ENCODE results near the gene DIPK1B.

Gene DIPK1B

GRCh38 chr9:136686534-136686793 is 25.9 kb upstream of the DIPK1B start:
- DNase-seq (ENCODE audit: low read depth in 1 of 2, low spot score in 1 of 2): no peak

GRCh38 chr9:136686794-136687711 is 25.3 kb upstream of the DIPK1B start, which contains the start of gene AGPAT2:
TSS of gene AGPAT2 (minus strand) at chr9:136687457. CDS start at chr9:136687357, 100 bp downstream.
- peak; percentile 26 to 49 for DNase-seq (ENCODE audit: low read depth in 1 of 2, low spot score in 1 of 2)

GRCh38 chr9:136687721-136688223 is 24.6 kb upstream of the DIPK1B start:
- no peak for DNase-seq (ENCODE audit: low read depth in 1 of 2, low spot score in 1 of 2)

GRCh38 chr9:136688274-136689107 is 23.9 kb upstream of the DIPK1B start:
- DNase-seq (ENCODE audit: low read depth in 1 of 2, low spot score in 1 of 2): no peak

GRCh38 chr9:136689108-136689460 is 23.3 kb upstream of the DIPK1B start:
- DNase-seq (ENCODE audit: low read depth in 1 of 2, low spot score in 1 of 2): no peak

GRCh38 chr9:136690104-136690805 is 22.1 kb upstream of the DIPK1B start:
- no peak for DNase-seq (ENCODE audit: low read depth in 1 of 2, low spot score in 1 of 2)

- DNase-seq (ENCODE audit: low read depth in 1 of 2, low spot score in 1 of 2): no peak
These were observed 21.5 kb upstream of the DIPK1B start for GRCh38 chr9:136690806-136691261.

- no peak for DNase-seq (ENCODE audit: low read depth in 1 of 2, low spot score in 1 of 2)
These were observed 20.8 kb upstream of the DIPK1B start for GRCh38 chr9:136691316-136692184.

- no peak for DNase-seq (ENCODE audit: low read depth in 1 of 2, low spot score in 1 of 2)
These were observed 19.9 kb upstream of the DIPK1B start for GRCh38 chr9:136692185-136693134.

GRCh38 chr9:136693135-136693489 is 19.3 kb upstream of the DIPK1B start:
- DNase-seq (ENCODE audit: low read depth in 1 of 2, low spot score in 1 of 2): no peak

GRCh38 chr9:136693490-136694162 is 18.7 kb upstream of the DIPK1B start:
- no peak for DNase-seq (ENCODE audit: low read depth in 1 of 2, low spot score in 1 of 2)

- no peak for DNase-seq (ENCODE audit: low read depth in 1 of 2, low spot score in 1 of 2)
These were observed 18.1 kb upstream of the DIPK1B start for GRCh38 chr9:136694163-136694871.

GRCh38 chr9:136694872-136695247 is 17.5 kb upstream of the DIPK1B start:
- DNase-seq (ENCODE audit: low read depth in 1 of 2, low spot score in 1 of 2): no peak

GRCh38 chr9:136695435-136695895 is 16.9 kb upstream of the DIPK1B start:
- DNase-seq (ENCODE audit: low read depth in 1 of 2, low spot score in 1 of 2): no peak

GRCh38 chr9:136695955-136696354 is 16.4 kb upstream of the DIPK1B start:
- DNase-seq (ENCODE audit: low read depth in 1 of 2, low spot score in 1 of 2): no peak

GRCh38 chr9:136696502-136696901 is 15.9 kb upstream of the DIPK1B start:
- no peak for DNase-seq (ENCODE audit: low read depth in 1 of 2, low spot score in 1 of 2)

- DNase-seq (ENCODE audit: low read depth in 1 of 2, low spot score in 1 of 2): no peak
These were observed 15.1 kb upstream of the DIPK1B start for GRCh38 chr9:136697146-136697820.

Data from activated CD4-positive, alpha-beta T cell treated with anti-CD3 and anti-CD28 coated beads, Interleukin-2, amount 50 U/mL, for 24 hours (primary cell).